D721Med (cell line): ENCODE measurements around the gene PDGFA.

Source experiments
- DNase-seq: peaks from one replicate; pipeline ENCODE4 v3.0.0; 2011; ENCODE audit warnings: low spot score; ENCODE audit not compliant: insufficient read length
- FAIRE-seq: peaks from 2 replicates; lab custom pipeline; 2011; peaks lifted over from hg19 to GRCh38; lab: Jason Lieb, UNC
- CTCF ChIP-seq: IDR thresholded peaks from 2 replicates; pipeline ENCODE4 v1.5.1; 2012; ENCODE audit warnings: mild to moderate bottlenecking, control low read depth; ENCODE audit not compliant: insufficient read depth; ENCODE audit errors: missing control alignments

PDGFA gene

DNA sequence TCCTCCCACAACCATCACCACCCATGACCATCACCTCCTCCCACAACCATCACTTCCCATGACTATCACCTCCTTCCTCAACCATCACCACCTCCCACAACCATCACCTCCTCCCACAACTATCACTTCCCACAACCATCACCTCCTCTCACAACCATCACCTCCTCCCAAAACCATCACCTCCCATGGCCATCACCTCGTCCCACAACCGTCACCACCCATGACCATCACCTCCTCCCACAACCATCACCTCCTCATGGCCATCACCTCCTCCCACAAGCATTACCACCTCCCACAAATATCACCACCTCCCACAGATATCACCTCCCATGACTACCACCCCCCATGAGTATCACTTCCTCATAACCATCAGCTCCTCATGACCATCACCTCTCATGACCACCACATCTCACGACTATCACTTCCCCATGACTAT is 52.2 kb downstream of the PDGFA start:
- FAIRE-seq, result no peak
- no peak for TF ChIP-seq CTCF

GRCh38 chr7:466465-467191 is 53.0 kb downstream of the PDGFA start:
- no peak for TF ChIP-seq CTCF
- FAIRE-seq, result no peak
- DNase-seq, result no peak

More for the DNA sequence above, 52.2 kb downstream of the PDGFA start:
- no peak for DNase-seq

DNA sequence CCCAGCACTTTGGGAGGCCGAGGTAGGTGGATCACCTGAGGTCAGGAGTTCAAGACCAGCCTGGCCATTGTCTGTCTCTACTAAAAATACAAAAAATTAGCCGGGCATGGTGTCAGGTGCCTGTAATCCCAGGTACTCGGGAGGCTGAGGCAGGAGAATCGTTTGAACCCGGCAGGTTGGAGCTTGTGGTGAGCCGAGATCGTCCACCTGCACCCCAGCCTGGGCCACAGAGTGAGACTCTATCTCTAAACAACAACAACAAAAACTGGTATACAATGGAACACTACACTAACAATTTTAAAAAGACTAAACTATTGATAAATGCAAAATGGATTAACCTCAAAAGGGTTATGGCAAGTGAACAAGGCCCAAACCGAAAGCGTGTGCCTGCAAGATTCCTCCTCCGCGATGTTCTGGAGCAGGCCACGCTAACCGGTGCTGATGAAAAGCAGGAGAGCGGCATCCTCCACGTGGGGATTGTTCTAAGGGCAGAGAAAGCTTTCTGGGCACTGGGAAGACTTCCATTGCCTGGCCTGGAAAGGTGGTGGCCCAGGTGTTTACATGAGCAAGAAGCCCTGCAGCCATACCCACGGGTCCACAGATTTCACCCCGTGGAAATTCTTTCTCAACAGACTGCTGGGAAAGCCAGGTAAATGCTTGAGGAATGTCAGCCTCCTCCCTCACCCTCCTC is 53.8 kb downstream of the PDGFA start:
- DNase-seq (no peak), FAIRE-seq (no peak)
- TF ChIP-seq CTCF, result no peak

GRCh38 chr7:464454-465401 is 54.9 kb downstream of the PDGFA start:
- no peak for DNase-seq
- no peak for TF ChIP-seq CTCF

DNA sequence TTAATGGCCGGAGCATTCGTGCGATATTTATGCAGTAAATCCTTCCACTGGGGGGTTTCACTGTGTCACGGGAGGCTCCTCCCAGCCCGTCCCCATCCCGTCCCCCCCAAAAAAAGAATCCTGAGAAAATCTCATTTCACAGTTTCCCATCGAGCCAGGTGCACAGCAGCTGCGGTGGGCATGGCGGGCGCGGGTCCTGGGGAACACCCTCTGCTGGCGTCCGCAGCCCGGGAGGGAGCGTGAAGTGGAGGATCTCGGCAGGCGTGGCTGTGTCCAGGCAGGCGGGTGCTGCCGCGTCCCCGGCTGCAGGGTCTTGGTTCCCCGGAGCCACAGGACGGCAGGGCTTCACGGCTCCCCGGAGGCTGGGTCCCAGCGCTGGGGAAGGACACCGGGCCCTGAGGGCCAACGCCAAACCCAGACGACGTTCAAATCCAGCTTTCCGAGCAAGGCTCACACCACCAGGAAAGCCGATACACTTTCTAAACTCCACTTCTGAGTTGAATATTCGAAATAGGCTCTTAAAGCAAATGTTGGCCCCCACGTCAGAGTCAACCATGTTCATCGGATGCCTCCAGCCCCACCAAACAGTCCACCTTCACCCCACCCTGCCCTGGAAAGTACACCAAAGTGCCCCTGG is 55.7 kb downstream of the PDGFA start:
- no peak for TF ChIP-seq CTCF
- no peak for FAIRE-seq
- DNase-seq, result no peak

More at GRCh38 chr7:464454-465401, 54.9 kb downstream of the PDGFA start:
- FAIRE-seq, result no peak

- DNase-seq (no peak), FAIRE-seq (no peak)
- TF ChIP-seq CTCF, result no peak
Measured at GRCh38 chr7:463362-463781, 56.3 kb downstream of the PDGFA start.
